ENCODE data around the gene SHH.

The SHH gene

GRCh38 chr7:155836216-155837125 is 24.2 kb upstream of the SHH start:
- no peak for TF ChIP-seq CTCF (IDR thresholded peaks at IDR 0.05; ENCODE audit: low read depth, low read length)
- DNase-seq (ENCODE audit: low read depth in 2 of 2) = no peak

GRCh38 chr7:155835446-155836215 is 23.4 kb upstream of the SHH start:
- TF ChIP-seq CTCF (IDR thresholded peaks at IDR 0.05; ENCODE audit: low read depth, low read length) = no peak
- H3K4me3 ChIP-seq (replicated peaks in 1 of 2; ENCODE audit: low read depth in 2 of 2, low read length in 2 of 2) = no peak overlapping the region
- DNase-seq (ENCODE audit: low read depth in 2 of 2) = no peak

More at GRCh38 chr7:155836216-155837125, 24.2 kb upstream of the SHH start:
- H3K4me3 ChIP-seq (replicated peaks in 1 of 2; ENCODE audit: low read depth in 2 of 2, low read length in 2 of 2) = no peak overlapping the region

- no peak for TF ChIP-seq CTCF (IDR thresholded peaks at IDR 0.05; ENCODE audit: low read depth, low read length)
- DNase-seq (ENCODE audit: low read depth in 2 of 2) = no peak
- H3K4me3 ChIP-seq (replicated peaks in 1 of 2; ENCODE audit: low read depth in 2 of 2, low read length in 2 of 2) = no peak overlapping the region
These were observed 22.3 kb upstream of the SHH start for GRCh38 chr7:155834486-155835048.

GRCh38 chr7:155833651-155834050 is 21.4 kb upstream of the SHH start:
- DNase-seq (ENCODE audit: low read depth in 2 of 2) = no peak

GRCh38 chr7:155832581-155832981 is 20.3 kb upstream of the SHH start:
- no peak for TF ChIP-seq CTCF (IDR thresholded peaks at IDR 0.05; ENCODE audit: low read depth, low read length)
- H3K4me3 ChIP-seq (replicated peaks in 1 of 2; ENCODE audit: low read depth in 2 of 2, low read length in 2 of 2) = no peak overlapping the region
- DNase-seq (ENCODE audit: low read depth in 2 of 2) = no peak

More at GRCh38 chr7:155833651-155834050, 21.4 kb upstream of the SHH start:
- no peak overlapping the region for H3K4me3 ChIP-seq (replicated peaks in 1 of 2; ENCODE audit: low read depth in 2 of 2, low read length in 2 of 2)
- TF ChIP-seq CTCF (IDR thresholded peaks at IDR 0.05; ENCODE audit: low read depth, low read length) = no peak

- no peak overlapping the region for H3K4me3 ChIP-seq (replicated peaks in 1 of 2; ENCODE audit: low read depth in 2 of 2, low read length in 2 of 2)
- DNase-seq (ENCODE audit: low read depth in 2 of 2) = no peak
- no peak for TF ChIP-seq CTCF (IDR thresholded peaks at IDR 0.05; ENCODE audit: low read depth, low read length)
These were observed 19.7 kb upstream of the SHH start for GRCh38 chr7:155831807-155832524.
